Fibroblast of skin of abdomen (primary cell): ENCODE measurements around the gene SYNGAP1.
"Not testable (repeated sequence)": the region's sequence is repeated elsewhere in the genome, so short reads cannot be mapped to it uniquely, and the experiment has no call there.

Experiments used
- DNase-seq: peaks from one replicate; pipeline ENCODE4 v3.0.0-alpha.2; 2013

SYNGAP1 gene

DNA sequence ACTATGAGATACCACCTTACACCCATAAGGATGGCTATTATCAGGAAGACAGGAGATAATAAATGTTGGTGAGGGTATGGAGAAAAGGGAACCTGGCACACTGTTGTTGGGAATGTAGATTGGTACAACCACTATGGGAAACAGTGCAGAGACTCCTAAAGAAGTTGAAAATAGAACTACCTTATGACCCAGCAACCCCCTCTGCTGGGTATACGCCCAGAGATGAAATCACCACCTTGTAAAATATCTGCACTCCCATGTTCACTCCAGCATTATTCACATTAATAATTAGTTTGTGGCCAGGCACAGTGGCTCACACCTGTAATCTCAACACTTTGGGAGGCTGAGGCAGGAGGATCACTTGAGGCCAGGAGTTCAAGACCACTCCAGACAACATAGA, 61.3 kb downstream of the SYNGAP1 start:
- DNase-seq = no peak

DNA sequence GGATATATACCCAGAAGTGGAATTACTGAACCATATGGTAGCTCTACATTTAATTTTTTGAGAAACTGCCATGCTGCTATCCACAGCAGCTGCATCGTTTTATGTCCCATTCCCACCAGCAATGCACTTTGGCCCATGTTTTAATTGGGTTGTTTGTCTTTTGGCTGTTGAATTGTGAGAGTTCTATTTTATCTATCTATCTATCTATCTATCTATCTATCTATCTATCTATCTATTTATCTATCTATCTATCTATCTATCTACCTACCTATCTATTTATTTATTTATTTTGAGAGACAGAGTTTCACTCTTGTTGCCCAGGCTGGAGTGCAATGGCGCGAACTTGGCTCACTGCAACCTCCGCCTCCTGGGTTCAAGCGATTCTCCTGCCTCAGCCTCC, 62.8 kb downstream of the SYNGAP1 start:
- DNase-seq = not testable (repeated sequence)

DNA sequence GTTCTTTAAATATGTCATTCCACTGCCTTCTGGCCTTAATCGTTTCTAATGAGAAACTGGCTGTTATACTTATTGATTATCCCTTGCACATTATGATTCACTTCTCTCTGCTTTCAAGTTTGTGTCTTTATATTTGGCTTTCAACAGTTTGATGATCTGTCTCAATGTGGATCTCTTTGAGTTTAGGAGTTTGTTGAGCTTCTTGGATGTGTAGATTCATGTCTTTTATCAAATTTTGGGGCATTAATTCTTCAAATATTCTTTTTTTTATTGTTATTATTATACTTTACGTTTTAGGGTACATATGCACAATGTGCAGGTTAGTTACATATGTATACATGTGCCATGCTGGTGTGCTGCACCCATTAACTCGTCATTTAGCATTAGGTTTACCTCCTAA, 63.8 kb downstream of the SYNGAP1 start:
- DNase-seq = no peak

DNA sequence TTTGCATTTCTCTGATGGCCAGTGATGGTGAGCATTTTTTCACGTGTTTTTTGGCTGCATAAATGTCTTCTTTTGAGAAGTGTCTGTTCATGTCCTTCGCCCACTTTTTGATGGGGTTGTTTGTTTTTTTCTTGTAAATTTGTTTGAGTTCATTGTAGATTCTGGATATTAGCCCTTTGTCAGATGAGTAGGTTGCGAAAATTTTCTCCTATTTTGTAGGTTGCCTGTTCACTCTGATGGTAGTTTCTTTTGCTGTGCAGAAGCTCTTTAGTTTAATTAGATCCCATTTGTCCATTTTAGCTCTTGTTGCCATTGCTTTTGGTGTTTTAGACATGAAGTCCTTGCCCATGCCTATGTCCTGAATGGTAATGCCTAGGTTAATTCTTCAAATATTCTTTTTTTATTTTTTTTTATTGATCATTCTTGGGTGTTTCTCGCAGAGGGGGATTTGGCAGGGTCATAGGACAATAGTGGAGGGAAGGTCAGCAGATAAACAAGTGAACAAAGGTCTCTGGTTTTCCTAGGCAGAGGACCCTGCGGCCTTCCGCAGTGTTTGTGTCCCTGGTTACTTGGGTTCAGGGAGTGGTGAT, 64.9 kb downstream of the SYNGAP1 start:
- DNase-seq = not testable (repeated sequence)

GRCh38 chr6:33485680-33486079, 65.8 kb downstream of the SYNGAP1 start:
- DNase-seq = not testable (repeated sequence)

GRCh38 chr6:33488339-33488738, 68.5 kb downstream of the SYNGAP1 start:
- no peak for DNase-seq

- no peak for DNase-seq
Observed at GRCh38 chr6:33490198-33490597, 70.3 kb downstream of the SYNGAP1 start.

DNA sequence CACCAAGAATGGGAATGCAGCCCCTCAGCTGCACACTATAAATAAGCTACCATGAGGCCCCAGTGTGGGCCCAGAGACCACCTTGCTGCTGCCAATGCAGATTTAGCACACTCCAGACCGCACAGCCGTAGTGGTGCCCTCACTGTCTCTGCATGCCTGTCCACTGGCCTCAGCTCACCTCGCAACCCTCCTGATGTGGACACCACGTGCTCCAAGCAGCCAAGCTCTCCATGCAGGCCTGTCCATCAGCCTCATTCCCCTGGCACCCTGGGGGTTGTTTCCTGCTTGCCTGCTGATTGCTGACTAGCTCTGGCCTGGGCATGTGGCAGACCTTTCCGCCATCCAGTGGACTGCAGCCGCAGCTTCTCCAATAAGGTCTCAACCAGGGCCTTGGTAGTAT, 70.8 kb downstream of the SYNGAP1 start:
- no peak for DNase-seq

- no peak for DNase-seq
Observed at GRCh38 chr6:33492093-33492492, 72.2 kb downstream of the SYNGAP1 start.

DNA sequence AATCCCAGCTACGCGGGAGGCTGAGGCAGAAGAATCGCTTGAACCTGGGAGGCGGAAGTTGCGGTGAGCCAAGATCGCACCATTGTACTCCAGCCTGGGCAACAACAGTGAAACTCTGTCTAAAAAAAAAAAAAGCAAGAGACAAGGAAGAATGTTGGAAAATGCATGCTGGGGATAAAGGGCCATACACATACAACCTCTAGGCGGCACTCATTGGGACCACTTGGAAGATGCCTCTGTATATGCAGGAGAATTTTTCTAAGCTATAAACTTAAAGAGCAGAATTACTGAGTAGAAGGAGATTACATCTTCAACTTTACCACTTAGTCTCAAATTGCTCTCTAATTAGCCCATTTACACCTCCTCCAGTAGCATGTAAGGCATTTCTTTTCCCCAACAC, 77.3 kb downstream of the SYNGAP1 start:
- no peak for DNase-seq

GRCh38 chr6:33502486-33502885, 82.6 kb downstream of the SYNGAP1 start:
- DNase-seq = no peak

DNA sequence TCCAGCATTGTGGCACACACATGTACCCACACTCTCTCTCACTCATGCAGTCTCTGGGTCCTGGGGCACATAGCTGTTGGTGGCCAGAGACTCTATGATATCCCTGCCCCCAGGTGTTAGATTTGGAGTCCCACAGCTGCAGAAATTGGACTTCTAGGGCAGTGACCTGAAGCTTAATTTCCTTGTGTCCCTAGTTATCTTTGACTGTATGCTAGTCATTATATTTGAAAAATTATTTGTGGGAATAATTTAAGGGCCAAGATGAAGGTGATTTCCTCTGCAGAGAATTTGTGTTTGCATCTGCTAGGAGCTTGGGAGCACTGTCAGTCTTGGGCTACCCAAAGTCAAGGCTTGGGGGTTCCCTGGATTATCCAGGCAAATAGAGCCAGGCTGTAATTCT, 84.6 kb downstream of the SYNGAP1 start:
- no peak for DNase-seq
